Measurements from ENCODE around the gene SCAP. TPM values are rescaled to one million over a fixed set of nuclear protein-coding genes. Genes with fewer than 3 reads are reported as not detected.
A peak's percentile ranks its signal among the peaks of the same experiment; 100 is the strongest.

Gene SCAP
- total and polyA plus RNA-seq, 2 donors (not counting 1 experiment from before 2014, with no cell fraction given): 55.8 to 113 TPM

DNA sequence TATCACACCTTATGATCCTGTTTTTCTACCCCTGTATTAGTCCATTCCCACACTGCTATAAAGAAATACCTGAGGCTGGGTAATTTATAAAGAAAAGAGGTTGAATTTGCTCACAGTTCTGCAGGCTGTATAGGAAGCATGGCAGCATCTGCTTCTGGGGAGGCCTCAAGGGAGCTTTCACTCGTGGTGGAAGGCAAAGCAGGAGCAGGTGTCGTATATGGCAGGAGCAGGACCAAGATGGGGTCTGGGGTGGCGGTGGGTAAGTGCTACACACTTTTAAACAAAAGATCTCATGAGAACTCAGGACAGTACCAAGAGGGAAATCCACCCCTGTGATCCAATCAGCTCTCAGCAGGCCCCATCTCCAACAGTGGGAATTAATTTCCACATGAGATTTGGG is 15.4 kb upstream of the SCAP start:
- no peak for TF ChIP-seq EZH2 (IDR thresholded peaks at IDR 0.05; ENCODE audit: borderline replicate concordance, insufficient read depth, low read depth, low read length, poor library complexity, severe bottlenecking)
- TF ChIP-seq, protein P1, sequence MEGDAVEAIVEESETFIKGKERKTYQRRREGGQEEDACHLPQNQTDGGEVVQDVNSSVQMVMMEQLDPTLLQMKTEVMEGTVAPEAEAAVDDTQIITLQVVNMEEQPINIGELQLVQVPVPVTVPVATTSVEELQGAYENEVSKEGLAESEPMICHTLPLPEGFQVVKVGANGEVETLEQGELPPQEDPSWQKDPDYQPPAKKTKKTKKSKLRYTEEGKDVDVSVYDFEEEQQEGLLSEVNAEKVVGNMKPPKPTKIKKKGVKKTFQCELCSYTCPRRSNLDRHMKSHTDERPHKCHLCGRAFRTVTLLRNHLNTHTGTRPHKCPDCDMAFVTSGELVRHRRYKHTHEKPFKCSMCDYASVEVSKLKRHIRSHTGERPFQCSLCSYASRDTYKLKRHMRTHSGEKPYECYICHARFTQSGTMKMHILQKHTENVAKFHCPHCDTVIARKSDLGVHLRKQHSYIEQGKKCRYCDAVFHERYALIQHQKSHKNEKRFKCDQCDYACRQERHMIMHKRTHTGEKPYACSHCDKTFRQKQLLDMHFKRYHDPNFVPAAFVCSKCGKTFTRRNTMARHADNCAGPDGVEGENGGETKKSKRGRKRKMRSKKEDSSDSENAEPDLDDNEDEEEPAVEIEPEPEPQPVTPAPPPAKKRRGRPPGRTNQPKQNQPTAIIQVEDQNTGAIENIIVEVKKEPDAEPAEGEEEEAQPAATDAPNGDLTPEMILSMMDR (IDR thresholded peaks at IDR 0.05): no peak
- ATAC-seq (ENCODE audit: low read depth) (peak; percentile 33), DNase-seq (peak; percentile 15)
- peak overlapping the region; percentile 71 for H3K27ac Mint-ChIP-seq
- intact Hi-C loops (cut with micrococcal nuclease): no loop called here
- Histone ChIP-seq H4K20me1 (ENCODE audit: control insufficient read depth, insufficient read depth, low read length, poor library complexity, severe bottlenecking) (no peaks in the 10 kb centered on the region), H3K27ac (ENCODE audit: low read length in 2 of 2) (peak overlapping the region; percentile 20 to 23), H3K4me1 (ENCODE audit: control insufficient read depth in 2 of 2, insufficient read depth in 2 of 2, low read length in 2 of 2) (peaks cover 25 to 31% of the 10 kb centered on the region in 2 donors), H2AFZ (ENCODE audit: insufficient read depth, low read depth, low read length, poor library complexity, severe bottlenecking) (peak overlapping the region; percentile 44), H3K27me3 (replicated peaks in 1 of 4; ENCODE audit: control extremely low read depth in 1 of 4, control insufficient read depth in 3 of 4, insufficient read depth in 4 of 4, low read length in 3 of 4) (no peaks in the 10 kb centered on the region), H3K9ac (ENCODE audit: low read length) (no peak overlapping the region), H3K4me2 (replicated peaks; ENCODE audit: low read depth, low read length, poor library complexity, severe bottlenecking) (peak overlapping the region; percentile 49), H3K4me3 (ENCODE audit: control extremely low read depth in 1 of 5, extremely low read depth in 1 of 5, insufficient read depth in 1 of 5, low read depth in 2 of 5, low read length in 4 of 5) (no peak overlapping the region), H3K36me3 (replicated peaks in 1 of 2; ENCODE audit: control extremely low read depth in 1 of 2, control insufficient read depth in 1 of 2, extremely low read depth in 1 of 2, insufficient read depth in 2 of 2, low read length in 1 of 2) (peaks cover 0 to 16% of the 10 kb centered on the region in 2 experiments), H3K9me3 (ENCODE audit: control extremely low read depth in 1 of 3, control insufficient read depth in 2 of 3, insufficient read depth in 1 of 3, low read length in 2 of 3) (no peaks in the 10 kb centered on the region), H3K79me2 (ENCODE audit: control insufficient read depth, insufficient read depth, low read length) (no peaks in the 10 kb centered on the region)
- no peaks in the 10 kb centered on the region for H3K27me3 Mint-ChIP-seq
- no peaks in the 10 kb centered on the region for H3K9me3 Mint-ChIP-seq (ENCODE audit: insufficient read depth)
- ChIA-PET POLR2A (no interaction called here), CTCF (interaction anchor here (1.2 kb wide), 1 partner anchor 14 kb away, joined by 5 read pairs; no protein-coding TSS in a partner anchor)
- H3K4me1 Mint-ChIP-seq: peaks cover 25% of the 10 kb centered on the region
- 36% methylated on average over 2 of the region's 3 CpGs for WGBS (ENCODE audit: insufficient coverage)
- H3K4me3 Mint-ChIP-seq: peak overlapping the region; percentile 61

DNA sequence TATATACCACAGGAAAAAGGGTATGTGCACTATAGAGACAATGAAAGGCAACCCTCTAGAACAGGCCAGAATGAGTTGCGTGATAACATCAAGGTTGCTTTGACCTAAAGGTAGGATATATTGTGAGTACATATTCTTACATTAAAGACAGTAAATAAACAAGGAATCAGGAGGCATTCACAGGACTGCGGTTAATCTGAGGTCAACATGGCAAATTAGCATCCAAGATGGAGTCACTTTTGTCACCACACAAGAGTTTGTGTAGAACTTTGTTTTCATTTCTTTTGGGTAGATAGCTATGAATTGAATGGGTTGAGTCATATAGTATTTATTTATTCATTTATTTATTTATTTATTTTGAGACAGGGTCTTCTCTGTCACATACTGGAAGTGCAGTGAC is 11.5 kb upstream of the SCAP start:
- no peak overlapping the region for H3K4me2 ChIP-seq (replicated peaks; ENCODE audit: low read depth, low read length, poor library complexity, severe bottlenecking)
- H4K20me1 ChIP-seq (ENCODE audit: control insufficient read depth, insufficient read depth, low read length, poor library complexity, severe bottlenecking): no peaks in the 10 kb centered on the region
- H3K4me3 Mint-ChIP-seq: no peak overlapping the region
- H3K4me1 Mint-ChIP-seq: peaks cover 11% of the 10 kb centered on the region
- H3K4me3 ChIP-seq (ENCODE audit: control extremely low read depth in 1 of 5, extremely low read depth in 1 of 5, insufficient read depth in 1 of 5, low read depth in 2 of 5, low read length in 4 of 5): no peak overlapping the region
- no peaks in the 10 kb centered on the region for H3K9me3 ChIP-seq (ENCODE audit: control extremely low read depth in 1 of 3, control insufficient read depth in 2 of 3, insufficient read depth in 1 of 3, low read length in 2 of 3)
- intact Hi-C loops (cut with micrococcal nuclease): no loop called here
- H3K4me1 ChIP-seq (ENCODE audit: control insufficient read depth in 2 of 2, insufficient read depth in 2 of 2, low read length in 2 of 2): peaks cover 12 to 20% of the 10 kb centered on the region in 2 donors
- no peak overlapping the region for H3K27ac ChIP-seq (ENCODE audit: low read length in 2 of 2)
- no peak overlapping the region for H2AFZ ChIP-seq (ENCODE audit: insufficient read depth, low read depth, low read length, poor library complexity, severe bottlenecking)
- H3K9ac ChIP-seq (ENCODE audit: low read length): no peak overlapping the region
- peaks cover 1 to 3% of the 10 kb centered on the region in 2 experiments for H3K36me3 ChIP-seq (replicated peaks in 1 of 2; ENCODE audit: control extremely low read depth in 1 of 2, control insufficient read depth in 1 of 2, extremely low read depth in 1 of 2, insufficient read depth in 2 of 2, low read length in 1 of 2)
- H3K9me3 Mint-ChIP-seq (ENCODE audit: insufficient read depth): no peaks in the 10 kb centered on the region
- CTCF ChIA-PET: interaction anchor here (0.6 kb wide), 1 partner anchor 268 kb away, joined by 3 read pairs; no protein-coding TSS in a partner anchor
- no peaks in the 10 kb centered on the region for H3K27me3 ChIP-seq (replicated peaks in 1 of 4; ENCODE audit: control extremely low read depth in 1 of 4, control insufficient read depth in 3 of 4, insufficient read depth in 4 of 4, low read length in 3 of 4)
- H3K79me2 ChIP-seq (ENCODE audit: control insufficient read depth, insufficient read depth, low read length): no peaks in the 10 kb centered on the region
- ATAC-seq (ENCODE audit: low read depth) (no peak), DNase-seq (no peak)
- no peaks in the 10 kb centered on the region for H3K27me3 Mint-ChIP-seq
- no peak overlapping the region for H3K27ac Mint-ChIP-seq
- no CpG with 5 or more reads among the region's 2 CpGs for WGBS (ENCODE audit: insufficient coverage)
- TF ChIP-seq, protein P1 (IDR thresholded peaks at IDR 0.05): no peak
- TF ChIP-seq EZH2 (IDR thresholded peaks at IDR 0.05; ENCODE audit: borderline replicate concordance, insufficient read depth, low read depth, low read length, poor library complexity, severe bottlenecking): no peak
- POLR2A ChIA-PET: no interaction called here

All from B cell (primary cell).